GM12878 (cell line): ENCODE measurements around the gene SEC22C. TPM values are rescaled to one million over a fixed set of nuclear protein-coding genes. Genes with fewer than 3 reads are reported as not detected.

Experiments used
- ASH2L ChIP-seq: fragments of 300-600, 200-600 bp; sonication (generic); IDR thresholded peaks from 2 replicates; pipeline ENCODE4 v1.6.1; 2017; ENCODE audit warnings: low read depth, mild to moderate bottlenecking, borderline replicate concordance
- ATF3 ChIP-seq: IDR thresholded peaks from 2 replicates; pipeline ENCODE4 v1.6.1; 2011; ENCODE audit warnings: low read depth, mild to moderate bottlenecking, low read length, moderate library complexity, borderline replicate concordance; ENCODE audit errors: extremely low read depth
- BACH1 ChIP-seq: fragments of 450-650 bp; IDR thresholded peaks from 2 replicates; pipeline ENCODE4 v1.6.1; 2017; ENCODE audit warnings: mild to moderate bottlenecking, borderline replicate concordance
- BRCA1 ChIP-seq: IDR thresholded peaks from 2 replicates; pipeline ENCODE4 v1.6.1; 2011; ENCODE audit warnings: low read depth, low read length, improper control_type of control experiment
- CEBPB ChIP-seq, 2 experiments: fragments of 150-350 bp in 1 of 2; IDR thresholded peaks; 2 replicates each; pipeline ENCODE4 v1.6.1; 2012 to 2014; ENCODE audit warnings: low read depth in 2 of 2, low read length in 2 of 2, borderline replicate concordance in 1 of 2, inconsistent platforms in 1 of 2
- E2F4 ChIP-seq: IDR thresholded peaks from 2 replicates; pipeline ENCODE4 v1.6.1; 2012; ENCODE audit warnings: low read depth, low read length, improper control_type of control experiment
- MLLT1 ChIP-seq: fragments of 450-650 bp; IDR thresholded peaks from 2 replicates; pipeline ENCODE4 v1.6.1; 2016; ENCODE audit warnings: mild to moderate bottlenecking
- NFYA ChIP-seq: IDR thresholded peaks from 2 replicates; pipeline ENCODE4 v1.6.1; 2011; ENCODE audit warnings: low read depth, mild to moderate bottlenecking, low read length, improper control_type of control experiment, borderline replicate concordance
- RAD21 ChIP-seq: IDR thresholded peaks from 2 replicates; pipeline ENCODE4 v1.6.1; 2011; ENCODE audit warnings: mild to moderate bottlenecking, low read depth, low read length, moderate library complexity; ENCODE audit not compliant: insufficient read depth
- RBBP5 ChIP-seq: fragments of 200-600 bp; sonication (generic); conservative IDR thresholded peaks from 2 replicates; pipeline ENCODE4 v1.6.1; 2016
- RELA ChIP-seq: fragments of 450-650 bp; IDR thresholded peaks from 2 replicates; pipeline ENCODE4 v1.8.0; 2014; ENCODE audit warnings: borderline replicate concordance; ENCODE audit not compliant: partially characterized antibody
- SMARCA5 ChIP-seq: fragments of 450-650 bp; IDR thresholded peaks from 2 replicates; pipeline ENCODE4 v1.6.1; 2017; ENCODE audit warnings: mild to moderate bottlenecking
- SPI1 ChIP-seq: IDR thresholded peaks from 2 replicates; pipeline ENCODE4 v1.6.1; 2011; ENCODE audit warnings: low read depth, mild to moderate bottlenecking, low read length, moderate library complexity, borderline replicate concordance; ENCODE audit not compliant: insufficient read depth
- TARDBP ChIP-seq: IDR thresholded peaks from 2 replicates; pipeline ENCODE4 v1.6.1; 2016; ENCODE audit warnings: borderline replicate concordance
- TCF3 ChIP-seq: IDR thresholded peaks from 2 replicates; pipeline ENCODE4 v1.6.1; 2012; ENCODE audit warnings: low read depth, mild to moderate bottlenecking, low read length, borderline replicate concordance; ENCODE audit not compliant: insufficient read depth
- ZNF217 ChIP-seq: fragments of 450-650 bp; IDR thresholded peaks from 2 replicates; pipeline ENCODE4 v1.6.1; 2017; ENCODE audit warnings: antibody characterized with exemption, mild to moderate bottlenecking
- ZNF274 ChIP-seq: IDR thresholded peaks from one replicate; pipeline ENCODE4 v1.8.0; 2011; ENCODE audit not compliant: insufficient read length, insufficient read depth
- ZSCAN29 ChIP-seq: fragments of 450-650 bp; IDR thresholded peaks from 2 replicates; pipeline ENCODE4 v1.6.1; 2017; ENCODE audit warnings: mild to moderate bottlenecking, moderate library complexity
- polyA plus RNA-seq, 11 experiments: library from polyadenylated mRNA; depleted of rRNA in 4 of 11; unstranded in 6 of 11; stranded (reverse) in 5 of 11; fragments of >200 nt; fragmentation: Nextera tagmentation in 4 of 11; fragmentation: Illumina TruSeq in 1 of 11; extraction: Ambion mirVana in 4 of 11; extraction: Trizol in 1 of 11; gene quantifications; 1 replicate in 1 of 11; 2 replicates in 10 of 11; pipeline versions ENCODE4 v1.2.1 to v1.2.3, GENCODE V29; 2011 to 2016; ENCODE audit warnings: inconsistent platforms in 2 of 11, missing spikeins in 2 of 11, low read depth in 1 of 11
- total RNA-seq, 4 experiments: library from RNA; depleted of rRNA in 3 of 4; stranded (reverse); fragments of >200 nt in 3 of 4; fragmentation: Illumina TruSeq in 1 of 4; extraction: Trizol in 1 of 4; gene quantifications; 2 replicates each; pipeline versions ENCODE4 v1.2.1 to v1.2.3, GENCODE V29; 2013 to 2021
- TF ChIP-seq, protein P1 (sequence below): fragments of 450-650 bp; IDR thresholded peaks from 2 replicates; pipeline ENCODE4 v1.6.1; 2017; ENCODE audit warnings: mild to moderate bottlenecking, moderate library complexity
- TF ChIP-seq, protein P2 (sequence below): fragments of 450-650 bp; IDR thresholded peaks from 2 replicates; pipeline ENCODE4 v1.6.1; 2016; ENCODE audit warnings: mild to moderate bottlenecking

The SEC22C gene
- total and polyA plus RNA-seq, 10 of the 15 experiments (the other 5 are each of a cell fraction or from before 2014, with no cell fraction given): 15.6 to 47.0 (median 39.1) TPM

GRCh38 chr3:42600111-42600957 lies 18.6 kb upstream of the SEC22C start, which contains the start of gene NKTR (continued):
- TF ChIP-seq MLLT1 (peak; percentile 66), RAD21 (no peak), BACH1 (peak; percentile 93), CEBPB (IDR thresholded peaks at IDR 0.05; ENCODE audit: borderline replicate concordance in 1 of 2, low read depth in 2 of 2, low read length in 2 of 2) (peak in 1 of 2 experiments; percentile 58; a peak in 1 of 4 replicates), ZNF217 (no peak), NFYA (no peak), BRCA1 (peak; percentile 88), ZSCAN29 (no peak), ASH2L (0 out of 2 replicates have a peak, but pooled peaks have one; percentile 66), E2F4 (peak; percentile 29; the same call in 1 of the 2 replicates), TARDBP (no peak), SMARCA5 (no peak; the same call in 1 of the 2 replicates), ATF3 (no peak), SPI1 (0 out of 2 replicates have a peak, but pooled peaks have one; percentile 7), RBBP5 (no peak), RELA (peak; percentile 40), ZNF274 (no peak), TCF3 (peak; percentile 14; the same call in 1 of the 2 replicates)
- TF ChIP-seq, protein P1, sequence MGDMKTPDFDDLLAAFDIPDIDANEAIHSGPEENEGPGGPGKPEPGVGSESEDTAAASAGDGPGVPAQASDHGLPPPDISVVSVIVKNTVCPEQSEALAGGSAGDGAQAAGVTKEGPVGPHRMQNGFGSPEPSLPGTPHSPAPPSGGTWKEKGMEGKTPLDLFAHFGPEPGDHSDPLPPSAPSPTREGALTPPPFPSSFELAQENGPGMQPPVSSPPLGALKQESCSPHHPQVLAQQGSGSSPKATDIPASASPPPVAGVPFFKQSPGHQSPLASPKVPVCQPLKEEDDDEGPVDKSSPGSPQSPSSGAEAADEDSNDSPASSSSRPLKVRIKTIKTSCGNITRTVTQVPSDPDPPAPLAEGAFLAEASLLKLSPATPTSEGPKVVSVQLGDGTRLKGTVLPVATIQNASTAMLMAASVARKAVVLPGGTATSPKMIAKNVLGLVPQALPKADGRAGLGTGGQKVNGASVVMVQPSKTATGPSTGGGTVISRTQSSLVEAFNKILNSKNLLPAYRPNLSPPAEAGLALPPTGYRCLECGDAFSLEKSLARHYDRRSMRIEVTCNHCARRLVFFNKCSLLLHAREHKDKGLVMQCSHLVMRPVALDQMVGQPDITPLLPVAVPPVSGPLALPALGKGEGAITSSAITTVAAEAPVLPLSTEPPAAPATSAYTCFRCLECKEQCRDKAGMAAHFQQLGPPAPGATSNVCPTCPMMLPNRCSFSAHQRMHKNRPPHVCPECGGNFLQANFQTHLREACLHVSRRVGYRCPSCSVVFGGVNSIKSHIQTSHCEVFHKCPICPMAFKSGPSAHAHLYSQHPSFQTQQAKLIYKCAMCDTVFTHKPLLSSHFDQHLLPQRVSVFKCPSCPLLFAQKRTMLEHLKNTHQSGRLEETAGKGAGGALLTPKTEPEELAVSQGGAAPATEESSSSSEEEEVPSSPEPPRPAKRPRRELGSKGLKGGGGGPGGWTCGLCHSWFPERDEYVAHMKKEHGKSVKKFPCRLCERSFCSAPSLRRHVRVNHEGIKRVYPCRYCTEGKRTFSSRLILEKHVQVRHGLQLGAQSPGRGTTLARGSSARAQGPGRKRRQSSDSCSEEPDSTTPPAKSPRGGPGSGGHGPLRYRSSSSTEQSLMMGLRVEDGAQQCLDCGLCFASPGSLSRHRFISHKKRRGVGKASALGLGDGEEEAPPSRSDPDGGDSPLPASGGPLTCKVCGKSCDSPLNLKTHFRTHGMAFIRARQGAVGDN: peak; percentile 71
- TF ChIP-seq, protein P2, sequence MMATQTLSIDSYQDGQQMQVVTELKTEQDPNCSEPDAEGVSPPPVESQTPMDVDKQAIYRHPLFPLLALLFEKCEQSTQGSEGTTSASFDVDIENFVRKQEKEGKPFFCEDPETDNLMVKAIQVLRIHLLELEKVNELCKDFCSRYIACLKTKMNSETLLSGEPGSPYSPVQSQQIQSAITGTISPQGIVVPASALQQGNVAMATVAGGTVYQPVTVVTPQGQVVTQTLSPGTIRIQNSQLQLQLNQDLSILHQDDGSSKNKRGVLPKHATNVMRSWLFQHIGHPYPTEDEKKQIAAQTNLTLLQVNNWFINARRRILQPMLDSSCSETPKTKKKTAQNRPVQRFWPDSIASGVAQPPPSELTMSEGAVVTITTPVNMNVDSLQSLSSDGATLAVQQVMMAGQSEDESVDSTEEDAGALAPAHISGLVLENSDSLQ: peak; percentile 59
